HG03066 (cell line): ENCODE data around the gene C11orf58.

ENCODE experiments used
- ATAC-seq: cut with Tn5 transposase; IDR thresholded peaks from one replicate; pipeline ENCODE4 v1.9.1; 2021; ENCODE audit warnings: low read depth; ENCODE audit not compliant: unreplicated experiment

The C11orf58 gene

DNA sequence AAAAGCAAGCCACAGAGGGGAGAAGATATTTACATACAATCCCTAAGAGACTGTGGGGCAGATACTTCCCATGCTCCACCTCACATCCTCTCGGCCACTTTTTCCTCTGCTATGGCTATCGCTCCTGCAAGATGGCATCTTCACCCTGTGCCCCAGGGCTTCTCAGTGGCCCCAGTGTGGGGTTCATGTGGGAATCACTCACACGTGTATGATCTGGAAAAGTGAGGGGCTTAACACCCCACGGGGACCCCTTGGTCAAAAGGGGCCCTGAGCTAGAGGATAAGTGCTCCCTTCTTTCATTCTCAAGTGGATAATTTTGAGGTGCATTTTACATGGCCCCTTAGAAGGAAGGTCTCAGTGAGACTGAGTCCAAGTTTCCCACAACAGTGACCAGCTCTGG lies 28.7 kb downstream of the C11orf58 start:
- no peak for ATAC-seq

- no peak for ATAC-seq
Measured at GRCh38 chr11:16767957-16768356, 29.5 kb downstream of the C11orf58 start.

DNA sequence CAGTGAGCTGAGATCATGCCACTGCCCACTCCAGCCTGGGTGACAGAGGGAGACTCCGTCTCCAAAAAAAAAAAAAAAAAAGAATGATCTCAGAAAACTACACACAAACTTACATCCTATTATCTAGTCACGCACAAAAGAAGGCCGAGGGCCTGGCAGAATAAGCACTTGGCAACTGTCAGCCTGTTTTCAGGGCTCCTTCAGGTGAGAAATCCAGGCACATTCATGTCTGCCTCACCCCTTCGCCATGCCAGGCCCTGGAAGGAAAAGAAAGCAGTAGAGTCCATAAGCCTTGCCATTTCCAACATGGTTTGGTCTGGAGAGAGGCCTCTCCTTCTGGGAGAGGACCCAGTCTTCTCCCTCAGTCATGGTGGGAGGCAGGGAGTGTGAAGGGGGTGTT lies 30.9 kb downstream of the C11orf58 start:
- ATAC-seq: no peak

GRCh38 chr11:16770016-16770415 lies 31.6 kb downstream of the C11orf58 start:
- ATAC-seq: no peak

GRCh38 chr11:16771350-16772140 lies 33.1 kb downstream of the C11orf58 start:
- ATAC-seq: no peak

- no peak for ATAC-seq
Measured at GRCh38 chr11:16772141-16772512, 33.7 kb downstream of the C11orf58 start.

DNA sequence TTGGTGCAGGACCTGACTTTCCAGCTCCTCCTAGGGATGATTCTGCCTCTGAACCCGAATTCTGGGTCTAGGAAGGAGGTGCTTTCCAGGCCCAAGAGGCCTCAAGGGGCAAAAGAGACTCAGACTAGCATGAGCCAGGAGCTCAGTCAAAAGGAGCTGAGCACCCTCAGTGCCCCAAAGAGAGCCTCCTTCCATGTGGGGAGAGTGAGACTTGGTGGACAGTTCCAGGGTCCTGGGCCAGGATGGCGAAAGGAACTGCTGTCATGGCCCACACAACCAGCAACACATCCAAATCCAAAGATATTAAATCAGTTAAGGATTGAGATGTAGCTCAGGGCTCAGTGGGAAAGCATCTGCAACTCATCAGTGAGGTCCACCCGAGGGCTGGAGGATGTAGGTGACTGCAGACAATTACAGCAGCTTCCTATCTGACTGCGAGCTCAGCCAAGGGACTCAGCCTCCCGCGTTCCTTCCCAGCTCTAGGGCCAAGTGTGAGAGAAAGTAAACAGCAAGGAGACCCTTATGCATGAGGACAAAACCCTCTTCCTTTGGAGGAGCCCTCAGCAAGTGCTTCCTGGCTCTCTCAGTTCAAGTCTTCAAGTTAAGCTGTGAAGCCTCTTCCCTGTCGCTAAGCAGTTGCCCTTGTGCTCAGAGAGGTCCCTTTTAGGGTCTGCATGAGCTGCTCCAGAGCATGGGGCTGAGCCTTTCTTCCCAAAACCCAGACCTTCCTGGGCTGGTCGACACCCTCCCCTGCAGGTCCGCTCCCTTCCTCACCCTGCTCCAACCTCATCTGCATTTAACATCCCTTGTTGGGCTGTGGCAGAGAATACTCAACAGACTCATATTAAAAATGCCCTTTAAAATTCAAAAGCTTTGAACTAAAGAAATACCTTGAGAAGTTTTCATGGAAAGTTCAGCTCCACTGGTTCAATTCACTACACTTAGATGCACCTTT lies 35.8 kb downstream of the C11orf58 start:
- no peak for ATAC-seq

DNA sequence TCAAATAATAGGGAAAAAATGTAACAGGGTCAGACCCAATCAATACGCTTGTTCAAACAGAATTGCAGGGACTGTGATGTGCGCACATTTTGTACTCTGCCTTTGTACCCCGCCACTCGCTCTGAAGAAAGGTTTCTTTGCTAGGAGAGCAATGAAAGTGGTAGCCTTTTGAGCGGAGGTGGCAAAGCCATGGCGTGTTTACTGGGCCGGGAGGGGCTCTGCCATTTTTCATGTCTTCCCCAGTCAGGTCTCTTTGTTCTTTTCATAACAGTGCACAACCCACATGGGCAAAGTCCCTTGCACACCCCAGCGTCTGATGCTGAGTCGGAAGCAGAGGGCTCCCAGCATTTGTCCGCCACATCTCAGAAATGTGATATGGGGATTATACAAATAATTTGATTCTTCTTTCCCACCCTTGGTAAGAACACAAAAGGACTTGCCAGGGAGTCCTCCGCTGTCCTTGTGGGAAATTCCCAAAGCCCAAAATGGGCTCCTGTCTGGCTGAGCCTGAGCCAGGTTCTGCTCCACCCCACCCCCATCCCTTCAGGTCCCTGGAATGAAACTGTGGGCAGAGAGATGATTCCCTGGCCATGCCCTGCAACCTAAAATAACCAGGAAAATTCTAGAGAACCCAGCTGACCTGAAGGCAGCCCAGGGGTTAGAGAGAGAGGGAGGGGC lies 36.6 kb downstream of the C11orf58 start:
- ATAC-seq: no peak

DNA sequence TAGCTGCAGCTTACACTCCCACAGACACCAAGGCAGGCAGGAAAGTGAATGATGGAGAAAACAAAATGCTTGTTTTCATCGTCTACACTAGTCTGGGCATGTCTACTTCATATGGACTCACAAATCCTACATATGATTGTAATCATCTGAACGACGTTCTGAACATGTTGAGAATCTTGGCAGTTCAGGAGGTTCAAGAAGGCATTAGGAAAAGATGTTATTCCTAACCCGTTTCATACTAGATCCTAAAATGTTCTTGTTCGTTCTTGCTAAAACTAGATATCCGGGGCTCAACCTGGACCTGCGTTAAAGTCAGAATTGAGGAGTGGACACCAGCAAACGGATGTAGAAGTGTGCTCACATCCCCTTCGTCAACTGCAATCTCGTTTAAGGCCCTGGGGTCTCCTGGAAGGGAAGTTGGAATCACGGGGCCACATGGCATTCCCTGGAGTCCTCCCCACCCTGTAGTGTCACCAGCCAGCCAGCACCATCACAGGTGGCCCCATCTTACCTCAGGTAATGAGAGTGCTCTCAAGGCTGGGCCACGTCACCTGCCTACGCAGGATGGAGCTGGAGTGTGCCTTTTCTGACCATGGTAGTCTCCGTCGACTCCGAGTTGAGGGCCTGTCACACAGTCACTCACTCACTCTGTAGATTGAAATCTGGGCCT lies 37.3 kb downstream of the C11orf58 start:
- no peak for ATAC-seq

GRCh38 chr11:16776711-16777612 lies 38.5 kb downstream of the C11orf58 start:
- ATAC-seq: no peak

- ATAC-seq: no peak
Measured at GRCh38 chr11:16777613-16777975, 39.1 kb downstream of the C11orf58 start.

GRCh38 chr11:16778286-16778685 lies 39.8 kb downstream of the C11orf58 start:
- no peak for ATAC-seq

DNA sequence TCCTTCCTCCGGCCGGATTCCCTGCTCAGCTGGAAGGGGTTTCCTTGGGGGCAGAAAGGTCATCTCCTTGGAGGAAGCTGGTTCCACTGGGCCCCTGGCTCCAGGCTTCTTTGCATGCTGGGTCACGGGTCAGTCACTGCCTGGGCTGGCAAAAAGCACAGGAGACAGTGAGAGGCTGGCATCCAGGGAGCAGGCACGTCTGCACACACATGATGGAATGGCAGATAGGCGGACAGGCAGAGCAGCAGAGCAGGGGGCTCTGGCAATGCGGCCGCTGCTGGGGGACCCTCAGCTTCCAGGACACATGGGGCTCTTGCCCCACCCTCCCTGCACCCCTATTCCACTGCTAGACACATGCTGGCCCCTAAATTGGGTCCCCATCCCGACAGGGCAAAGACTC lies 40.4 kb downstream of the C11orf58 start:
- no peak for ATAC-seq

GRCh38 chr11:16779436-16779835 lies 41.0 kb downstream of the C11orf58 start:
- ATAC-seq: no peak

DNA sequence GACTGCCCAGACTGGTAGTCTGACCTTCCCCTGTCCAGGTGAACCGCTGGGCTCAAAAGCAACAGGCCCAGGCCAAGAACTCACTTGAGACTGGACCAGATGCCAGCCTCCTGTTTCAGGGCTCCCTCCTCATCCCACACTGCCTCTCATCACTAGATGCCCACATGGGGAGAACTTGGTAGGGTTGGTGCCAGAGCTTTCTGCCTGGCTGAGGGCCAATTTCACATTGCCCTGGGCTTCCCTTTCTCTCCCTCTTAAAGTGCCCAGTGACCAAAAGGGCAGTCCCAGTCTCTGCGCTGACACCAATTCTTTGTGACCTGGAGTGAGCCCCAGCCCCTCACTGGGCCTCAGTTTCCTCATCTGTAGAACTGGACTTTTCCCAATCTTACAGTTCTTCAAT lies 41.7 kb downstream of the C11orf58 start:
- ATAC-seq: no peak

DNA sequence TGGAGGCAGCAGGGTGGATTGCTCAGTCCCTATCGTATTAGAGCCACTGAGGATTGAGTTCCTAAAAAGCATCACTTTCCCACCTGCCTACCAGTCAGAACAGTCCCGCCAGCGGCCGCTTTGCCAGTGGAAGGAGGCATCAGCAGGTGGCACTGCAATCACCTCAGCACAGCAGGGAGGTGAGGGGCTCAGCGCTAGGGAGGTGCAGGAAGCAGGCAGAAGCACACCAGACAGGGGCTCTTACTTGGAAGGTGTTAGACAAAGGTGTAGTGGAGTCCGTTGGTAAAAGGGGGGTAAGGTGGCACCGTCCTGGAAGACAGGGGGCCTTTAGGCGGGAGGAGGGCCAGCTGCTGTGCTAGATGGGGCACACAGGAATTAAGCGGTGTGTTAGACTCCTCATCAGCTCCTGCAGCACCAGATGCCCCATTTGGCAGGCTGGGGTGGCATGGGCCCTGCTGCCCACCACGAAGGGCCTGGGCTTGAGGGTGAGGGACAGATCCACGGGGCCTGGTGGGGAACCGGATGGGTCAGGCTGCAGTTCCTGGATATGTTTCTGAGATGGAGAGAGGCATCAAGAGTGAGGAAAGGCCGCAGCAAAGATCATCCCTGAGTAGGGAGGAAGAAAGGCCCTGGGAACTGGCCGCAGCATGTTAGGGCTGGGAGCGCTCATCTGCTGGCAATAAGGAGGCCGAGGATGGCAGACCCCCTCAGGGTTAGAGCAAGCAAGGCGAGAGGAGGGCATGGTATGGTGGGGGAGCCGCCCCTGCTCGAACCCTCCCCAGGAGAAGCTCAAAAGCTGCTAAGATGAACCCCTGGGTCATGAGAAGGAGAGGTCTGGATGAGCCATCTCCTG lies 42.5 kb downstream of the C11orf58 start:
- no peak for ATAC-seq

DNA sequence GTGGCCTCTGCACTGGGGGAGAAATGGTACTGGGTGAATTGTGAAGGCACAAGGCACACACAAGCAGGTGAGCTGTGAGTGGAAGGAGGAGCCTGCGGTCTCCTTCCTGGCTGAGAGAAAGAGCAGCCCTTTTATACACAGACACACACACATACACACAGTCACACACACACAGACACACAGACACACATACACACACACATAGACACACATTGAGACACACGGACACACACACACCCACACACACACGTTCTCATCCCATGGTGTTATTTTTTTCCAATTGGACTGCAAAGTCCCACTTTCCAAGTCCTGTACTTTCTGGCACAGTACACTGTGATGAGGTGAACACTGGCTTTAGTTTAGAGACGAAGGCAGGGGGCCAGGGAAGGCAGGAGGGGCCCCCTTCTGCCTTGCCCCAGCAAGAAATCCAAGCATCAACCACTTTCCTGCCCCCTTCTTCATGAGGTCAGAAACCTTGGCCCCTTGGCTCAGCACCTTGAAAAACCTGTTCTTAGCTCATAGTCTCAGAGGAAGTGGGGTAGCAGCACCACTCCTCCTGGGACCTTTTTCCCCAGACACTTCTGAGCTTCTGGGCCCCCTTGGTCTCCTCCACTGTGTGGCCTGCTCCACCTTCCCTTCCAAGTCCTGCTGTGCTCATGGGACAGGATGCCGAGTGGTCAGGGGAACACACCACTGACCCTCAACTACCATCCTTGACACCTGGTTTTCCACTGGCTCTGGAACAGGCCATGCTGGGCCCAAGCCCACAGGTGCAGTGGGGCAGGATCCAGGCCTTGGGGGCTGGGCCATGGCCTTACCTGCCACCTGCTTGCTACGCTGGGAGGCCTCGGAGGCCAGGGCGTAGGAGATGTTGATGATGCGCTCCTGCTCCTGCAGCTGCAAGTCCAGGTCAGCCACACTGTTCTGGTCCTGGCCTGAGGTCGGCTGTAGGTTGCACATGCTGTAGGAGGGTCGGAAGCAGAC lies 43.8 kb downstream of the C11orf58 start:
- ATAC-seq: no peak
